HG02798 (cell line): Measurements from ENCODE around the gene PRDM8.

Source experiments
- ATAC-seq: cut with Tn5 transposase; IDR thresholded peaks from one replicate; pipeline ENCODE4 v1.9.1; 2021; ENCODE audit warnings: mild to moderate bottlenecking; ENCODE audit not compliant: unreplicated experiment, poor library complexity

Gene PRDM8

GRCh38 chr4:80199004-80199560, 1.8 kb downstream of the PRDM8 start:
- ATAC-seq, result no peak

GRCh38 chr4:80199947-80200346, 2.6 kb downstream of the PRDM8 start:
- ATAC-seq, result no peak

- ATAC-seq, result peak; percentile 6
These were observed 4.2 kb downstream of the PRDM8 start for GRCh38 chr4:80201252-80202151.

GRCh38 chr4:80202190-80202711, 4.9 kb downstream of the PRDM8 start:
- peak; percentile 83 for ATAC-seq

GRCh38 chr4:80202741-80203553, 5.6 kb downstream of the PRDM8 start:
- peak; percentile 65 for ATAC-seq

- no peak for ATAC-seq
These were observed 7.2 kb downstream of the PRDM8 start for GRCh38 chr4:80204433-80205011.

- no peak for ATAC-seq
These were observed 8.8 kb downstream of the PRDM8 start for GRCh38 chr4:80206111-80206510.

GRCh38 chr4:80206521-80207171, 9.3 kb downstream of the PRDM8 start:
- ATAC-seq, result no peak

GRCh38 chr4:80207172-80207583, 9.9 kb downstream of the PRDM8 start:
- ATAC-seq, result no peak

- ATAC-seq, result no peak
These were observed 10.4 kb downstream of the PRDM8 start for GRCh38 chr4:80207664-80208063.

- no peak for ATAC-seq
These were observed 11.5 kb downstream of the PRDM8 start for GRCh38 chr4:80208610-80209339.

- ATAC-seq, result no peak
These were observed 12.0 kb downstream of the PRDM8 start for GRCh38 chr4:80209340-80209701.

GRCh38 chr4:80210549-80210948, 13.2 kb downstream of the PRDM8 start:
- ATAC-seq, result no peak

- ATAC-seq, result no peak
These were observed 16.0 kb downstream of the PRDM8 start for GRCh38 chr4:80213117-80213815.

- peak; percentile 64 for ATAC-seq
These were observed 18.2 kb downstream of the PRDM8 start for GRCh38 chr4:80215449-80216052.

GRCh38 chr4:80216100-80216761, 18.9 kb downstream of the PRDM8 start:
- ATAC-seq, result no peak

GRCh38 chr4:80219301-80220025, 22.2 kb downstream of the PRDM8 start:
- no peak for ATAC-seq
